ENCODE measurements around the gene LHFPL6. TPM values are rescaled to one million over a fixed set of nuclear protein-coding genes. Genes with fewer than 3 reads are reported as not detected.

The LHFPL6 gene
- total RNA-seq, 1 donor from 2014 or later = 3.0 TPM

DNA sequence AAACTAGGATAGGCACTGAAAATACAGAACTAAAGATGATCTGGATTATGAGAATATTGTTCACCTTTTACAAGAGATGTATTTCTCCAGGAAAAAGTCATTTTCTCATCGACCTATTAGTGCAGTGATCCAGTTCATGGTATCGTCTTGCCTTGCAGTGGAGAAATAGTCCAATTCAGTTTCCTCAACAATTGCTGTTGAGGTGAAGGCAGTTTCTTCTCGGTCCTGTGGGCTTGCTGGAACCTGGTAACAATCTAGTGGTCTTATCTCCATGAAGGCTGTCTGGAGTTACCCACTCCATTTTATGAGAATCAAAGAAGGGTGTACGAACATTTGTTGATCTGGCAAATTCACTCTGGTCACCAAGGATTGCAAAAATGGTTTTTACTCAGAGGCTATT lies 266.8 kb downstream of the LHFPL6 start:
- Histone ChIP-seq H3K4me1 (peaks cover 6% of the 10 kb centered on the region), H3K36me3 (no peaks in the 10 kb centered on the region), H4K20me1 (ENCODE audit: low read depth) (no peaks in the 10 kb centered on the region), H3K27ac (no peak overlapping the region), H3K79me2 (ENCODE audit: low read depth) (no peaks in the 10 kb centered on the region), H3K27me3 (no peaks in the 10 kb centered on the region), H3K4me3 (no peak overlapping the region), H3F3A (ENCODE audit: low read depth) (no peaks in the 10 kb centered on the region), H3K9ac (no peak overlapping the region), H3K4me2 (no peak overlapping the region), H3K9me3 (ENCODE audit: low read depth) (no peaks in the 10 kb centered on the region), H2AFZ (replicated peaks) (no peak overlapping the region)
- peaks cover 8% of the 10 kb centered on the region for H3K36me3 Mint-ChIP-seq
- H3K9me3 Mint-ChIP-seq = peaks cover 24% of the 10 kb centered on the region
- peaks cover 4% of the 10 kb centered on the region for H3K27me3 Mint-ChIP-seq (ENCODE audit: insufficient read depth, low read depth)
- no peak for DNase-seq (ENCODE audit: low spot score)
- H3K4me3 Mint-ChIP-seq = no peak overlapping the region
- TF ChIP-seq EZH2phosphoT487 (IDR thresholded peaks at IDR 0.05) (no peak), EZH2 (IDR thresholded peaks at IDR 0.05) (no peak)
- TF ChIP-seq, protein P1, sequence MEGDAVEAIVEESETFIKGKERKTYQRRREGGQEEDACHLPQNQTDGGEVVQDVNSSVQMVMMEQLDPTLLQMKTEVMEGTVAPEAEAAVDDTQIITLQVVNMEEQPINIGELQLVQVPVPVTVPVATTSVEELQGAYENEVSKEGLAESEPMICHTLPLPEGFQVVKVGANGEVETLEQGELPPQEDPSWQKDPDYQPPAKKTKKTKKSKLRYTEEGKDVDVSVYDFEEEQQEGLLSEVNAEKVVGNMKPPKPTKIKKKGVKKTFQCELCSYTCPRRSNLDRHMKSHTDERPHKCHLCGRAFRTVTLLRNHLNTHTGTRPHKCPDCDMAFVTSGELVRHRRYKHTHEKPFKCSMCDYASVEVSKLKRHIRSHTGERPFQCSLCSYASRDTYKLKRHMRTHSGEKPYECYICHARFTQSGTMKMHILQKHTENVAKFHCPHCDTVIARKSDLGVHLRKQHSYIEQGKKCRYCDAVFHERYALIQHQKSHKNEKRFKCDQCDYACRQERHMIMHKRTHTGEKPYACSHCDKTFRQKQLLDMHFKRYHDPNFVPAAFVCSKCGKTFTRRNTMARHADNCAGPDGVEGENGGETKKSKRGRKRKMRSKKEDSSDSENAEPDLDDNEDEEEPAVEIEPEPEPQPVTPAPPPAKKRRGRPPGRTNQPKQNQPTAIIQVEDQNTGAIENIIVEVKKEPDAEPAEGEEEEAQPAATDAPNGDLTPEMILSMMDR (IDR thresholded peaks at IDR 0.05) = no peak
- H3K4me1 Mint-ChIP-seq = peaks cover 9% of the 10 kb centered on the region
- H3K27ac Mint-ChIP-seq = no peak overlapping the region

DNA sequence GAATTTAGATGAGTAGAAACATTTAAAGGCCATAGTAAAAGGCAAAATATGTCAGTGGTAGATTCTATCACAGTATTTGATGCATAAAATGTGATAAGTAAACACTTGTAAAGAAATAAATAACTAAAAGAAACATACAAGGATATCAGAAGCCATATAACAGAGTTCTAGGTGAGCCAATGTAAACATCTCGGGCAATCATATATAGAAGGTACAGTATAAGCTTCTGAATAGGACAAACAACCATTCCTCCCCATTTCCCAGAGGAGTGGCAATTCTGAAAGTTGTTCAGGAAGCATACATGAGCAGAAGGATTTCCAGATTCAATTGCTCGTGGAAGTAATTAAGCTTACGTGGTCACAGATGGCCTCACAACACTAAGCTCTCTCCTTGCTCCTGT lies 267.3 kb downstream of the LHFPL6 start:
- TF ChIP-seq, protein P1 (IDR thresholded peaks at IDR 0.05) = no peak
- TF ChIP-seq EZH2phosphoT487 (IDR thresholded peaks at IDR 0.05) = no peak
- TF ChIP-seq EZH2 (IDR thresholded peaks at IDR 0.05) = no peak
- Mint-ChIP-seq H3K27ac (no peak overlapping the region), H3K9me3 (peaks cover 26% of the 10 kb centered on the region), H3K36me3 (peaks cover 8% of the 10 kb centered on the region), H3K4me1 (peaks cover 6% of the 10 kb centered on the region), H3K27me3 (ENCODE audit: insufficient read depth, low read depth) (peaks cover 4% of the 10 kb centered on the region), H3K4me3 (no peak overlapping the region)
- no peaks in the 10 kb centered on the region for H3K36me3 ChIP-seq
- H2AFZ ChIP-seq (replicated peaks) = no peak overlapping the region
- H3K9ac ChIP-seq = no peak overlapping the region
- no peaks in the 10 kb centered on the region for H3K79me2 ChIP-seq (ENCODE audit: low read depth)
- no peaks in the 10 kb centered on the region for H3K27me3 ChIP-seq
- H3K27ac ChIP-seq = no peak overlapping the region
- H3F3A ChIP-seq (ENCODE audit: low read depth) = no peaks in the 10 kb centered on the region
- H3K9me3 ChIP-seq (ENCODE audit: low read depth) = no peaks in the 10 kb centered on the region
- H3K4me1 ChIP-seq = peaks cover under 1% of the 10 kb centered on the region
- H3K4me2 ChIP-seq = no peak overlapping the region
- no peak overlapping the region for H3K4me3 ChIP-seq
- no peaks in the 10 kb centered on the region for H4K20me1 ChIP-seq (ENCODE audit: low read depth)
- no peak for DNase-seq (ENCODE audit: low spot score)

DNA sequence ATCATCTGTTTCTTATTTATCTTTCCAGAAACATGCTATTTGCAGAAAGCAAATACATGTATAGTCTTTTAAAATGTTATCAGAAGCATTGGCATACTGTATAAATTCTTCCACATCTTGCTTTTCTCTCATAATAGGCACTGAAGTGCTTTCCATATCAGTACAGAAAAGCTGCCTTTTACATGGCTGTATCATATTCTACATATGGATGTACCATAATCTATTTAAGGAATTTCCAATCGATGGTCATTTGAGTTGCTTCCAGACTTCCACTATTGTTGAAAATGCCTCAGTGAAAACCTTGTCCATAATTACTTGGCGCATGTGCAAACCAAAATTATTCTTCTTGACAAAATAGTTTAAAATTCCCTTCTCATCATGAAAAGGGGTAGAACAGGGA lies 272.5 kb downstream of the LHFPL6 start:
- Histone ChIP-seq H3K79me2 (ENCODE audit: low read depth) (no peaks in the 10 kb centered on the region), H3K36me3 (no peaks in the 10 kb centered on the region)
- no peak for TF ChIP-seq EZH2phosphoT487 (IDR thresholded peaks at IDR 0.05)
- TF ChIP-seq, protein P1 (IDR thresholded peaks at IDR 0.05) = no peak
- no peak for TF ChIP-seq EZH2 (IDR thresholded peaks at IDR 0.05)

More for the DNA sequence above, 272.5 kb downstream of the LHFPL6 start:
- Mint-ChIP-seq H3K9me3 (peaks cover 31% of the 10 kb centered on the region), H3K4me3 (no peak overlapping the region), H3K4me1 (peaks cover 26% of the 10 kb centered on the region), H3K27me3 (ENCODE audit: insufficient read depth, low read depth) (peaks cover 4% of the 10 kb centered on the region), H3K27ac (no peak overlapping the region), H3K36me3 (peaks cover 11% of the 10 kb centered on the region)
- Histone ChIP-seq H3K9ac (no peak overlapping the region), H3K27ac (no peak overlapping the region), H2AFZ (replicated peaks) (no peak overlapping the region), H4K20me1 (ENCODE audit: low read depth) (no peaks in the 10 kb centered on the region), H3K4me2 (no peak overlapping the region), H3F3A (ENCODE audit: low read depth) (peaks cover 13% of the 10 kb centered on the region), H3K27me3 (no peaks in the 10 kb centered on the region), H3K4me1 (peaks cover 28% of the 10 kb centered on the region), H3K9me3 (ENCODE audit: low read depth) (no peaks in the 10 kb centered on the region), H3K4me3 (no peak overlapping the region)
- no peak for DNase-seq (ENCODE audit: low spot score)
